GM23248 (cell line): Measurements from ENCODE around the gene QRFPR. TPM values are rescaled to one million over a fixed set of nuclear protein-coding genes. Genes with fewer than 3 reads are reported as not detected.
A peak's percentile ranks its signal among the peaks of the same experiment; 100 is the strongest.

Experiments
- DNase-seq: peaks from one replicate; pipeline ENCODE4 v3.0.0-alpha.2; 2015
- H2AFZ ChIP-seq: fragments of 200-600 bp; sonication (generic); 2 replicates; pipeline ENCODE4 v1.6.1; 2016; ENCODE audit warnings: antibody characterized with exemption
- H3F3A ChIP-seq: fragments of 200-600 bp; sonication (generic); 2 replicates; pipeline ENCODE4 v1.6.1; 2016; ENCODE audit warnings: mild to moderate bottlenecking, antibody characterized with exemption, mixed run types; ENCODE audit not compliant: insufficient read depth
- H3K27ac ChIP-seq: fragments of 200-600 bp; sonication (generic); 2 replicates; pipeline ENCODE4 v1.5.1; 2016; ENCODE audit warnings: mild to moderate bottlenecking
- H3K27me3 ChIP-seq: fragments of 200-600 bp; sonication (generic); replicated peaks from 2 replicates; pipeline ENCODE4 v1.6.1; 2016; ENCODE audit warnings: mild to moderate bottlenecking; ENCODE audit not compliant: insufficient read depth
- H3K36me3 ChIP-seq: fragments of 200-600 bp; sonication (generic); 2 replicates; pipeline ENCODE4 v1.6.1; 2016; ENCODE audit warnings: low read depth, mild to moderate bottlenecking
- H3K4me1 ChIP-seq: fragments of 200-600 bp; sonication (generic); 2 replicates; pipeline ENCODE4 v1.6.1; 2016; ENCODE audit warnings: mild to moderate bottlenecking; ENCODE audit not compliant: insufficient read depth
- H3K4me2 ChIP-seq: fragments of 200-600 bp; sonication (generic); one replicate; pipeline ENCODE4 v1.6.1; 2016; ENCODE audit warnings: mild to moderate bottlenecking; ENCODE audit not compliant: unreplicated experiment
- H3K4me3 ChIP-seq: fragments of 200-600 bp; sonication (generic); 2 replicates; pipeline ENCODE4 v1.5.1; 2016; ENCODE audit warnings: mild to moderate bottlenecking
- H3K79me2 ChIP-seq: fragments of 200-600 bp; sonication (generic); 2 replicates; pipeline ENCODE4 v1.6.1; 2016; ENCODE audit warnings: mild to moderate bottlenecking; ENCODE audit not compliant: insufficient read depth
- H3K9ac ChIP-seq: fragments of 200-600 bp; sonication (generic); 2 replicates; pipeline ENCODE4 v1.6.1; 2016; ENCODE audit warnings: mild to moderate bottlenecking
- H3K9me2 ChIP-seq: fragments of 200-600 bp; sonication (generic); 2 replicates; pipeline ENCODE4 v1.6.1; 2016; ENCODE audit warnings: mixed run types, mild to moderate bottlenecking, moderate library complexity; ENCODE audit not compliant: insufficient read depth
- H3K9me3 ChIP-seq: fragments of 200-600 bp; sonication (generic); one replicate; pipeline ENCODE4 v1.6.1; 2017; ENCODE audit warnings: low read depth
- H4K20me1 ChIP-seq: fragments of 200-600 bp; sonication (generic); 2 replicates; pipeline ENCODE4 v1.6.0; 2016; ENCODE audit not compliant: insufficient read depth
- EZH2 ChIP-seq: fragments of 200-600 bp; sonication (generic); IDR thresholded peaks from 2 replicates; pipeline ENCODE4 v1.6.1; 2018; ENCODE audit warnings: antibody characterized with exemption, mild to moderate bottlenecking; ENCODE audit not compliant: insufficient read depth, poor library complexity, severe bottlenecking
- EZH2phosphoT487 ChIP-seq: fragments of 200-600 bp; sonication (generic); IDR thresholded peaks from 2 replicates; pipeline ENCODE4 v1.6.1; 2018; ENCODE audit warnings: antibody characterized with exemption, moderate library complexity, mild to moderate bottlenecking, low read depth; ENCODE audit not compliant: insufficient read depth
- WGBS, 2 experiments: methylation state at CpG; one replicate each; pipeline ENCODE4 v1.1.6; 2015 to 2017; ENCODE audit warnings: low lambda C conversion rate in 2 of 2, low coverage in 1 of 2; ENCODE audit errors: missing lambda C conversion rate in 2 of 2; 5-methylcytosine and 5-hydroxymethylcytosine counted together
- in situ Hi-C: fragments of 300-500 bp; cut with MboI; formaldehyde crosslinking; loops from 2 replicates; pipeline ENCODE4 v1.15.0; 2020
- polyA plus RNA-seq: library from polyadenylated mRNA; unstranded; fragments of >200 nt; fragmentation: Nextera tagmentation; extraction: Ambion mirVana; gene quantifications from 2 replicates; pipeline ENCODE4 v1.2.1, GENCODE V29; 2016
- total RNA-seq: library from RNA; depleted of rRNA; stranded (reverse); fragments of >200 nt; shearing (Covaris generic); gene quantifications from 2 replicates; pipeline ENCODE4 v1.2.3, GENCODE V29; 2014

Gene QRFPR
- total and polyA plus RNA-seq, 2 experiments from 2014 or later, result not detected

DNA sequence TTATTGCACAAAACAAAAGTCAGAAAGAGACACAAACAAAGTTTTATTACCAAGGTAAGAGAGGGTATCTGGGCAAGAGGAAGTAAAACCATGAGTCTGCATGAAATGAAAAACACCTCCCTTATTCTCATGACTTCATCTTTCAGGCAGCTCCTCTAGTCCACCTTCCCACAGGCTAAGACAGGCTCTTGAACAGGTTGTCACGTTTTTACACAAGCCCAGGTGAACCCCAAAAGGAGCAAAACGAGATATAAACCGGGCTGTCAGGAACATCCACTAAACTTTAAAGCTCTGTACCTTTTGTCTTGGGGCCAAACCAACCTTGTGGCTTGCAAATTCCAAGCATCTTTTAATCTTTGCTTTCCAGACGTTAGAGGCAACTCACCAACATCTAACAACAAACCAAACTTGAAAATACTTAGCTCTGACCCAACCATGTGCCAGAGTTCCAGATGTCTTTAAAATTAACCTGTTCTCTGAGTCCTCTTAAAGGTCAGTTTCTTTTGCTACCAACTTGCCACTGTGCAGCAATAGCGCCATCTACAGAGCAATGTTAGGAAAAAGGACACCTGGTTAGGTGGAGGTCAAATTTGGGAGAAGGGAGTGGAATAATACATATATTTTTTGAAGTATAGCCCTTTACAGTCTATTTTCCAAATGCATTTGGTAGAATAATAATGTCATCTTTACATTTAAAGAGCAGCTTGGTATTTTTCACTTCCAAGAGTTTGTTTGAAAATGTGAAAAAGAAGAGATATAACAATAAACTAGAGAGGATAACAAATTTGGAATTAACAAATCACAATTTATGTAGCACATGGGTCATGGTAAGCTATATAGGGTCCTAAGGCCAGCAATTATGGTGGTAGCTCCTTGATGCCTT lies 73.1 kb downstream of the QRFPR start:
- no peak overlapping the region for H3K4me3 ChIP-seq
- H3K9me2 ChIP-seq, result no peaks in the 10 kb centered on the region
- H3K79me2 ChIP-seq, result no peaks in the 10 kb centered on the region
- H3K27ac ChIP-seq, result no peak overlapping the region
- DNase-seq, result peak; percentile 69
- WGBS, 2 experiments, result 10 to 11% methylated on average over 5 of the region's 5 CpGs
- H3F3A ChIP-seq, result no peaks in the 10 kb centered on the region
- in situ Hi-C loops, result no loop called here
- no peak for TF ChIP-seq EZH2phosphoT487
- no peak for TF ChIP-seq EZH2
- no peak overlapping the region for H3K4me2 ChIP-seq
- no peaks in the 10 kb centered on the region for H3K9me3 ChIP-seq
- no peak overlapping the region for H3K9ac ChIP-seq
- H2AFZ ChIP-seq, result no peak overlapping the region
- no peaks in the 10 kb centered on the region for H3K36me3 ChIP-seq
- no peaks in the 10 kb centered on the region for H4K20me1 ChIP-seq
- no peaks in the 10 kb centered on the region for H3K27me3 ChIP-seq
- peaks cover 7% of the 10 kb centered on the region; the same call in 1 of the 2 replicates for H3K4me1 ChIP-seq

DNA sequence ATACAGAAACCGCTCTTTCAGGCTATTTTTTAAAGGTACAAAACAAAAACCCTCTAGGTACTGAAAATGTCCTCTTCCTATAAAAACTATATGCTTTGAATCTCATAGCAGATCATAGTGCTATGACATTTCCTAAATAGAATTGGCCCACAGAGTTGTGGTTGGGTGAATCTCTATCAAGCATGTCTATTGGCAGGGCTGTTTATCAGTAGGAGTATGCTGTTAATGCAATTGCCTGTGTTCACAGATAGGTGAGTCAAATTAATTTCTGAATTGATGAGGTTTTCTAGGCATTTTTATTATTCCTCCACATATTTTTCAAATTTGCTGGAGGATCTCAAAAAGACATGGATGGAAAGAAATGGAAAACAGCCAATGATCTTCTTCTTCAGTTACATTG lies 73.9 kb downstream of the QRFPR start:
- Histone ChIP-seq H3K9me3 (no peaks in the 10 kb centered on the region), H3K9me2 (no peaks in the 10 kb centered on the region), H2AFZ (no peak overlapping the region), H4K20me1 (no peaks in the 10 kb centered on the region), H3K9ac (no peak overlapping the region), H3K4me2 (no peak overlapping the region), H3F3A (no peaks in the 10 kb centered on the region), H3K79me2 (no peaks in the 10 kb centered on the region), H3K27ac (no peak overlapping the region), H3K27me3 (no peaks in the 10 kb centered on the region), H3K4me1 (peaks cover 7% of the 10 kb centered on the region; the same call in 1 of the 2 replicates), H3K4me3 (no peak overlapping the region), H3K36me3 (no peaks in the 10 kb centered on the region)
- DNase-seq, result no peak
- WGBS, 2 experiments, result 64 to 90% methylated on average over 1 of the region's 1 CpG
- in situ Hi-C loops, result no loop called here
- TF ChIP-seq EZH2, result no peak
- TF ChIP-seq EZH2phosphoT487, result no peak

- H3K9me3 ChIP-seq, result no peaks in the 10 kb centered on the region
- H3K4me3 ChIP-seq, result no peak overlapping the region
- 48 to 58% methylated on average over 1 of the region's 1 CpG for WGBS, 2 experiments
- H3K4me2 ChIP-seq, result no peak overlapping the region
- DNase-seq, result no peak
- no peaks in the 10 kb centered on the region for H3F3A ChIP-seq
- H3K9me2 ChIP-seq, result no peaks in the 10 kb centered on the region
- H4K20me1 ChIP-seq, result no peaks in the 10 kb centered on the region
- no peak for TF ChIP-seq EZH2phosphoT487
- no peak for TF ChIP-seq EZH2
- H3K9ac ChIP-seq, result no peak overlapping the region
- no peak overlapping the region for H3K27ac ChIP-seq
- no peaks in the 10 kb centered on the region for H3K27me3 ChIP-seq
- H3K36me3 ChIP-seq, result no peaks in the 10 kb centered on the region
- in situ Hi-C loops, result no loop called here
- peaks cover 7% of the 10 kb centered on the region; the same call in 1 of the 2 replicates for H3K4me1 ChIP-seq
- H2AFZ ChIP-seq, result no peak overlapping the region
- H3K79me2 ChIP-seq, result no peaks in the 10 kb centered on the region
These were observed 75.9 kb downstream of the QRFPR start for GRCh38 chr4:121304893-121305292.

GRCh38 chr4:121299367-121299766 lies 81.5 kb downstream of the QRFPR start:
- Histone ChIP-seq H3K4me2 (no peak overlapping the region), H3K9ac (no peak overlapping the region), H3K79me2 (no peaks in the 10 kb centered on the region), H2AFZ (no peak overlapping the region), H3K9me3 (no peaks in the 10 kb centered on the region), H4K20me1 (no peaks in the 10 kb centered on the region), H3K27me3 (no peaks in the 10 kb centered on the region), H3K4me3 (no peak overlapping the region), H3K27ac (no peak overlapping the region), H3K36me3 (no peaks in the 10 kb centered on the region), H3K9me2 (no peaks in the 10 kb centered on the region), H3K4me1 (no peaks in the 10 kb centered on the region), H3F3A (no peaks in the 10 kb centered on the region)
- 30 to 32% methylated on average over 3 of the region's 3 CpGs for WGBS, 2 experiments
- DNase-seq, result no peak
- TF ChIP-seq EZH2phosphoT487 (no peak), EZH2 (no peak)
- in situ Hi-C loops, result no loop called here
